HG03558 (cell line): ENCODE data around the gene OFD1.

Source experiments
- ATAC-seq: cut with Tn5 transposase; IDR thresholded peaks from one replicate; pipeline ENCODE4 v1.9.1; 2021; ENCODE audit warnings: moderate number of reproducible peaks; ENCODE audit not compliant: unreplicated experiment; ENCODE audit errors: extremely low read depth

Gene OFD1

GRCh38 chrX:13748486-13748885, 13.9 kb downstream of the OFD1 start:
- ATAC-seq = no peak

- no peak for ATAC-seq
These were observed 15.7 kb downstream of the OFD1 start for GRCh38 chrX:13750204-13750603.

GRCh38 chrX:13750812-13751211, 16.3 kb downstream of the OFD1 start:
- no peak for ATAC-seq

GRCh38 chrX:13752141-13752540, 17.6 kb downstream of the OFD1 start:
- no peak for ATAC-seq

- peak; percentile 46 for ATAC-seq
These were observed 18.1 kb downstream of the OFD1 start for GRCh38 chrX:13752646-13753045.

GRCh38 chrX:13754765-13755164, 20.2 kb downstream of the OFD1 start:
- ATAC-seq = no peak

- no peak for ATAC-seq
These were observed 20.7 kb downstream of the OFD1 start for GRCh38 chrX:13755254-13755653.

GRCh38 chrX:13756381-13756780, 21.8 kb downstream of the OFD1 start:
- ATAC-seq = no peak

- peak; percentile 42 for ATAC-seq
These were observed 24.7 kb downstream of the OFD1 start for GRCh38 chrX:13759152-13759718.

GRCh38 chrX:13760426-13760825, 25.9 kb downstream of the OFD1 start:
- no peak for ATAC-seq

- no peak for ATAC-seq
These were observed 27.3 kb downstream of the OFD1 start for GRCh38 chrX:13761606-13762414.

GRCh38 chrX:13763489-13763888, 28.9 kb downstream of the OFD1 start:
- no peak for ATAC-seq

- no peak for ATAC-seq
These were observed 29.7 kb downstream of the OFD1 start for GRCh38 chrX:13764281-13764680.

- no peak for ATAC-seq
These were observed 30.2 kb downstream of the OFD1 start for GRCh38 chrX:13764765-13765164.

- ATAC-seq = no peak
These were observed 34.4 kb downstream of the OFD1 start for GRCh38 chrX:13768939-13769338.

GRCh38 chrX:13770013-13770535, 35.5 kb downstream of the OFD1 start:
- ATAC-seq = no peak

- no peak for ATAC-seq
These were observed 40.1 kb downstream of the OFD1 start for GRCh38 chrX:13774696-13775095.

GRCh38 chrX:13775837-13776236, 41.3 kb downstream of the OFD1 start:
- ATAC-seq = no peak

- ATAC-seq = no peak
These were observed 41.8 kb downstream of the OFD1 start for GRCh38 chrX:13776387-13776786.

GRCh38 chrX:13778916-13779315, 44.4 kb downstream of the OFD1 start:
- no peak for ATAC-seq

GRCh38 chrX:13780868-13781427, 46.4 kb downstream of the OFD1 start:
- ATAC-seq = no peak
